ENCODE measurements around the gene HERC4.

HERC4 gene

GRCh38 chr10:68074031-68074774 is 880 bp downstream of the HERC4 start:
- DNase-seq (ENCODE audit: low spot score), result peak; percentile 13
- TF ChIP-seq CTCF (IDR thresholded peaks at IDR 0.05; ENCODE audit: extremely low read depth, missing control alignments), result no peak

GRCh38 chr10:68073631-68074030 is 1.5 kb downstream of the HERC4 start:
- TF ChIP-seq CTCF (IDR thresholded peaks at IDR 0.05; ENCODE audit: extremely low read depth, missing control alignments), result no peak
- no peak for DNase-seq (ENCODE audit: low spot score)

- no peak for DNase-seq (ENCODE audit: low spot score)
- no peak for TF ChIP-seq CTCF (IDR thresholded peaks at IDR 0.05; ENCODE audit: extremely low read depth, missing control alignments)
Observed at GRCh38 chr10:68067508-68067907, 7.6 kb downstream of the HERC4 start.

- DNase-seq (ENCODE audit: low spot score), result no peak
- TF ChIP-seq CTCF (IDR thresholded peaks at IDR 0.05; ENCODE audit: extremely low read depth, missing control alignments), result no peak
Observed at GRCh38 chr10:68067029-68067428, 8.1 kb downstream of the HERC4 start.

- TF ChIP-seq CTCF (IDR thresholded peaks at IDR 0.05; ENCODE audit: extremely low read depth, missing control alignments), result no peak
- DNase-seq (ENCODE audit: low spot score), result no peak
Observed at GRCh38 chr10:68053553-68053952, 21.5 kb downstream of the HERC4 start.

GRCh38 chr10:68052463-68052862 is 22.6 kb downstream of the HERC4 start:
- no peak for TF ChIP-seq CTCF (IDR thresholded peaks at IDR 0.05; ENCODE audit: extremely low read depth, missing control alignments)
- DNase-seq (ENCODE audit: low spot score), result no peak

- DNase-seq (ENCODE audit: low spot score), result no peak
- TF ChIP-seq CTCF (IDR thresholded peaks at IDR 0.05; ENCODE audit: extremely low read depth, missing control alignments), result no peak
Observed at GRCh38 chr10:68049289-68050078, 25.6 kb downstream of the HERC4 start.

Data from GM20000 (cell line).